PFSK-1 (cell line): ENCODE data around the gene CDH2.

ENCODE experiments used
- POLR2AphosphoS5 ChIP-seq: IDR thresholded peaks from 2 replicates; pipeline ENCODE4 v1.6.1; 2012; ENCODE audit warnings: low read depth, mild to moderate bottlenecking, control low read depth, low read length, moderate library complexity
- REST ChIP-seq, 2 experiments: IDR thresholded peaks; 2 replicates each; pipeline versions ENCODE4 v1.6.1 to v1.8.0; 2011 to 2012; ENCODE audit warnings: low read depth in 2 of 2, low read length in 2 of 2, control low read depth in 1 of 2, inconsistent platforms in 1 of 2, mild to moderate bottlenecking in 1 of 2, moderate library complexity in 1 of 2; ENCODE audit not compliant: insufficient read depth in 1 of 2
- SIN3A ChIP-seq: IDR thresholded peaks from 2 replicates; pipeline ENCODE4 v1.6.1; 2012; ENCODE audit warnings: mild to moderate bottlenecking, low read length, moderate library complexity, borderline replicate concordance; ENCODE audit not compliant: insufficient read depth
- TAF1 ChIP-seq: IDR thresholded peaks from 2 replicates; pipeline ENCODE4 v1.6.1; 2012; ENCODE audit warnings: low read length, control low read depth, borderline replicate concordance; ENCODE audit not compliant: insufficient read depth

GRCh38 chr18:28018351-28018750, 158.6 kb downstream of the CDH2 start:
- no peak for TF ChIP-seq POLR2AphosphoS5
- no peak for TF ChIP-seq SIN3A
- TF ChIP-seq REST (IDR thresholded peaks at IDR 0.05; ENCODE audit: insufficient read depth in 1 of 2, low read depth in 2 of 2, low read length in 2 of 2): no peak
- no peak for TF ChIP-seq TAF1
